Suppressor macrophage (primary cell): ENCODE measurements around the gene TECR.
"Not testable (repeated sequence)": the region's sequence is repeated elsewhere in the genome, so short reads cannot be mapped to it uniquely, and the experiment has no call there.

Experiments
- DNase-seq, 4 experiments: peaks; one replicate each; pipeline ENCODE4 v3.0.0-alpha.2; 2020 to 2022
- total RNA-seq, 17 experiments: gene quantifications; one replicate each; lab custom pipeline; 2026; ENCODE audit warnings: mixed read lengths in 6 of 17, inconsistent platforms in 3 of 17; lab: John Stamatoyannopoulos, UW

Gene TECR
- 17.8 to 68.6 (median 41.1) reads per million in 17 experiments for total RNA-seq

- peak; percentile 99 to 100 (median 100) for DNase-seq
Measured at GRCh38 chr19:14529254-14530004, at the start of gene TECR. Gene TECR, plus strand, starts transcription at chr19:14529594. Its CDS starts 103 bp downstream, at chr19:14529697.

- DNase-seq = peak; percentile 57 to 80 (median 69)
Measured at GRCh38 chr19:14479975-14480699, 49.3 kb upstream of the TECR start.

GRCh38 chr19:14480700-14481079 is 48.7 kb upstream of the TECR start:
- DNase-seq = no peak

- DNase-seq = no peak
Measured at GRCh38 chr19:14482172-14482941, 47.0 kb upstream of the TECR start.

GRCh38 chr19:14487370-14488125 is 41.8 kb upstream of the TECR start:
- no peak for DNase-seq

- no peak for DNase-seq
Measured at GRCh38 chr19:14492756-14493337, 36.5 kb upstream of the TECR start.

- DNase-seq = no peak
Measured at GRCh38 chr19:14494411-14494810, 35.0 kb upstream of the TECR start.

- no peak for DNase-seq
Measured at GRCh38 chr19:14494910-14495671, 34.3 kb upstream of the TECR start.

GRCh38 chr19:14495672-14496028 is 33.7 kb upstream of the TECR start:
- DNase-seq = no peak

GRCh38 chr19:14496029-14496833 is 33.2 kb upstream of the TECR start, which contains the start of gene GIPC1:
Gene GIPC1, minus strand, starts transcription at chr19:14496127. Its CDS starts 13,151 bp downstream, at chr19:14482976.
- peak; percentile 93 to 96 (median 95) for DNase-seq

GRCh38 chr19:14496834-14497227 is 32.6 kb upstream of the TECR start:
- DNase-seq = no peak

- DNase-seq = peak; percentile 30 to 63 (median 60)
Measured at GRCh38 chr19:14497228-14497921, 32.0 kb upstream of the TECR start.

- DNase-seq = no peak
Measured at GRCh38 chr19:14502334-14503092, 26.9 kb upstream of the TECR start.

GRCh38 chr19:14503285-14503684 is 26.1 kb upstream of the TECR start:
- no peak for DNase-seq

GRCh38 chr19:14504575-14504974 is 24.8 kb upstream of the TECR start:
- not testable (repeated sequence) for DNase-seq

- peak; percentile 64 to 89 (median 76) for DNase-seq
Measured at GRCh38 chr19:14505488-14506239, 23.7 kb upstream of the TECR start.

GRCh38 chr19:14507704-14508542 is 21.5 kb upstream of the TECR start:
- peak; percentile 56 to 85 (median 77) for DNase-seq
